CD14-positive monocyte (primary cell): ENCODE results near the gene BICDL1. TPM values are rescaled to one million over a fixed set of nuclear protein-coding genes. Genes with fewer than 3 reads are reported as not detected.

ENCODE experiments used
- DNase-seq, 3 donors: peaks; one replicate each; pipeline ENCODE4 v3.0.0-alpha.2; 2011 to 2022
- H2AFZ ChIP-seq: 2 replicates; pipeline ENCODE4 v1.6.0; 2012; ENCODE audit warnings: mild to moderate bottlenecking, low read depth, low read length, inconsistent platforms; ENCODE audit not compliant: insufficient read depth, poor library complexity, severe bottlenecking
- H3K27ac ChIP-seq, 2 donors: 1 replicate in 1 of 2; 2 replicates in 1 of 2; pipeline ENCODE4 v1.5.1; 2012 to 2013; ENCODE audit warnings: low read length in 2 of 2, control low read depth in 1 of 2, inconsistent platforms in 1 of 2, low read depth in 1 of 2, mild to moderate bottlenecking in 1 of 2
- H3K27me3 ChIP-seq, 2 donors: one replicate each; pipeline versions ENCODE4 v1.6.0 to v1.6.1; 2011 to 2013; ENCODE audit warnings: low read length in 2 of 2; ENCODE audit not compliant: control insufficient read depth in 2 of 2, insufficient read depth in 2 of 2
- H3K36me3 ChIP-seq, 2 donors: replicated peaks in 1 of 2; 1 replicate in 1 of 2; 2 replicates in 1 of 2; pipeline versions ENCODE4 v1.5.1 to v1.6.1; 2012 to 2013; ENCODE audit warnings: low read length in 2 of 2, control low read depth in 1 of 2, inconsistent platforms in 1 of 2, mild to moderate bottlenecking in 1 of 2; ENCODE audit not compliant: insufficient read depth in 2 of 2, control insufficient read depth in 1 of 2
- H3K4me1 ChIP-seq, 2 donors: 1 replicate in 1 of 2; 2 replicates in 1 of 2; pipeline versions ENCODE4 v1.5.1 to v1.6.1; 2012 to 2013; ENCODE audit warnings: low read length in 2 of 2, control low read depth in 1 of 2, inconsistent platforms in 1 of 2, mild to moderate bottlenecking in 1 of 2, moderate library complexity in 1 of 2; ENCODE audit not compliant: insufficient read depth in 2 of 2, control insufficient read depth in 1 of 2
- H3K4me2 ChIP-seq: replicated peaks from 2 replicates; pipeline ENCODE3; 2012; ENCODE audit warnings: low read length, moderate library complexity, mild to moderate bottlenecking; ENCODE audit not compliant: poor library complexity, severe bottlenecking; ENCODE audit errors: extremely low read depth
- H3K4me3 ChIP-seq, 3 experiments: fragments of 200-600 bp in 1 of 3; sonication (generic) in 1 of 3; replicated peaks in 1 of 3; 1 replicate in 2 of 3; 2 replicates in 1 of 3; pipeline ENCODE4 v1.5.1; 2011 to 2013; ENCODE audit warnings: low read length in 3 of 3, mild to moderate bottlenecking in 3 of 3, control low read depth in 2 of 3, low read depth in 2 of 3, inconsistent platforms in 1 of 3, moderate library complexity in 1 of 3
- H3K79me2 ChIP-seq: 2 replicates; pipeline ENCODE4 v1.6.0; 2012; ENCODE audit warnings: mild to moderate bottlenecking, control low read depth, inconsistent platforms, low read length, moderate library complexity; ENCODE audit not compliant: insufficient read depth
- H3K9ac ChIP-seq: 2 replicates; pipeline ENCODE4 v1.6.0; 2017; ENCODE audit warnings: low read length, mild to moderate bottlenecking; ENCODE audit not compliant: insufficient read depth, poor library complexity, severe bottlenecking
- H3K9me3 ChIP-seq, 2 donors: replicated peaks in 1 of 2; 1 replicate in 1 of 2; 2 replicates in 1 of 2; pipeline versions ENCODE4 v1.5.1 to v1.6.1; 2012 to 2013; ENCODE audit warnings: low read length in 2 of 2, control low read depth in 1 of 2; ENCODE audit not compliant: control insufficient read depth in 1 of 2, insufficient read depth in 1 of 2
- H4K20me1 ChIP-seq: 2 replicates; pipeline ENCODE4 v1.6.0; 2012; ENCODE audit warnings: mild to moderate bottlenecking, low read length, control low read depth, moderate library complexity; ENCODE audit not compliant: insufficient read depth
- H3K27ac Mint-ChIP-seq, 7 donors: one replicate each; pipeline ENCODE4 v1.8.0; 2020; ENCODE audit warnings: mild to moderate bottlenecking in 7 of 7, mixed read lengths in 7 of 7, moderate library complexity in 6 of 7, inconsistent platforms in 2 of 7
- H3K27me3 Mint-ChIP-seq, 3 donors: one replicate each; pipeline ENCODE4 v1.8.0; 2021 to 2022; ENCODE audit warnings: low read depth in 3 of 3, mild to moderate bottlenecking in 3 of 3, mixed read lengths in 3 of 3, moderate library complexity in 3 of 3, inconsistent platforms in 1 of 3
- H3K36me3 Mint-ChIP-seq, 2 donors: one replicate each; pipeline ENCODE4 v1.8.0; 2020; ENCODE audit warnings: mixed read lengths in 2 of 2, inconsistent platforms in 1 of 2, mild to moderate bottlenecking in 1 of 2
- H3K4me1 Mint-ChIP-seq: one replicate; pipeline ENCODE4 v1.8.0; 2020; ENCODE audit warnings: mild to moderate bottlenecking, mixed read lengths
- H3K4me3 Mint-ChIP-seq, 2 donors: one replicate each; pipeline ENCODE4 v1.8.0; 2020; ENCODE audit warnings: mild to moderate bottlenecking in 2 of 2, mixed read lengths in 2 of 2, moderate library complexity in 1 of 2
- H3K9me3 Mint-ChIP-seq, 7 donors: one replicate each; pipeline ENCODE4 v1.8.0; 2020 to 2022; ENCODE audit warnings: mixed read lengths in 7 of 7, mild to moderate bottlenecking in 6 of 7, moderate library complexity in 6 of 7, inconsistent platforms in 2 of 7
- WGBS: methylation state at CpG from one replicate; pipeline ENCODE4 v1.1.5; 2013; ENCODE audit warnings: missing lambda C conversion rate; ENCODE audit not compliant: insufficient coverage; 5-methylcytosine and 5-hydroxymethylcytosine counted together
- intact Hi-C, 2 donors: fragments of 100-400 bp; cut with micrococcal nuclease; formaldehyde crosslinking; loops; one replicate each; pipeline versions ENCODE4 v1.15.0 to v1.15.1; 2023
- polyA plus RNA-seq, 3 donors: library from polyadenylated mRNA; depleted of rRNA in 1 of 3; unstranded in 2 of 3; stranded (reverse) in 1 of 3; fragments of 300-500 nt in 2 of 3; fragments of >200 nt in 1 of 3; fragmentation: Illumina TruSeq in 2 of 3; gene quantifications; 1 replicate in 2 of 3; 2 replicates in 1 of 3; pipeline ENCODE4 v1.2.3, GENCODE V29; 2012 to 2021
- TF ChIP-seq, protein P1 (sequence below): fragments of 200-600 bp; IDR thresholded peaks from one replicate; pipeline ENCODE4 v1.8.0; 2022; ENCODE audit warnings: antibody characterized with exemption, mild to moderate bottlenecking

Gene BICDL1
- polyA plus RNA-seq, 3 donors = 0.13 TPM; not detected in 2

- Histone ChIP-seq H3K27ac (no peak overlapping the region), H3K36me3 (no peaks in the 10 kb centered on the region), H3K79me2 (no peaks in the 10 kb centered on the region), H3K4me3 (no peak overlapping the region), H3K4me2 (no peak overlapping the region), H3K9me3 (no peaks in the 10 kb centered on the region), H2AFZ (no peak overlapping the region), H3K4me1 (no peaks in the 10 kb centered on the region), H3K27me3 (no peaks in the 10 kb centered on the region), H4K20me1 (no peaks in the 10 kb centered on the region), H3K9ac (no peak overlapping the region)
- no peak for DNase-seq
- intact Hi-C loops = no loop called here
- WGBS = 82% methylated on average over 8 of the region's 10 CpGs
- no peaks in the 10 kb centered on the region for H3K4me1 Mint-ChIP-seq
- H3K27me3 Mint-ChIP-seq = peaks cover 3 to 8% (median 5%) of the 10 kb centered on the region in 3 donors
- H3K36me3 Mint-ChIP-seq = no peaks in the 10 kb centered on the region
- H3K4me3 Mint-ChIP-seq = no peak overlapping the region
- H3K27ac Mint-ChIP-seq = no peak overlapping the region
- TF ChIP-seq, protein P1, sequence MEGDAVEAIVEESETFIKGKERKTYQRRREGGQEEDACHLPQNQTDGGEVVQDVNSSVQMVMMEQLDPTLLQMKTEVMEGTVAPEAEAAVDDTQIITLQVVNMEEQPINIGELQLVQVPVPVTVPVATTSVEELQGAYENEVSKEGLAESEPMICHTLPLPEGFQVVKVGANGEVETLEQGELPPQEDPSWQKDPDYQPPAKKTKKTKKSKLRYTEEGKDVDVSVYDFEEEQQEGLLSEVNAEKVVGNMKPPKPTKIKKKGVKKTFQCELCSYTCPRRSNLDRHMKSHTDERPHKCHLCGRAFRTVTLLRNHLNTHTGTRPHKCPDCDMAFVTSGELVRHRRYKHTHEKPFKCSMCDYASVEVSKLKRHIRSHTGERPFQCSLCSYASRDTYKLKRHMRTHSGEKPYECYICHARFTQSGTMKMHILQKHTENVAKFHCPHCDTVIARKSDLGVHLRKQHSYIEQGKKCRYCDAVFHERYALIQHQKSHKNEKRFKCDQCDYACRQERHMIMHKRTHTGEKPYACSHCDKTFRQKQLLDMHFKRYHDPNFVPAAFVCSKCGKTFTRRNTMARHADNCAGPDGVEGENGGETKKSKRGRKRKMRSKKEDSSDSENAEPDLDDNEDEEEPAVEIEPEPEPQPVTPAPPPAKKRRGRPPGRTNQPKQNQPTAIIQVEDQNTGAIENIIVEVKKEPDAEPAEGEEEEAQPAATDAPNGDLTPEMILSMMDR = no peak
- H3K9me3 Mint-ChIP-seq = peaks cover 0 to 4% (median 0%) of the 10 kb centered on the region in 7 donors
Measured at GRCh38 chr12:119949145-119949544, 39.9 kb upstream of the BICDL1 start.

- H3K79me2 ChIP-seq = no peaks in the 10 kb centered on the region
- H3K27ac Mint-ChIP-seq = no peak overlapping the region
- no peak overlapping the region for H3K4me3 ChIP-seq
- intact Hi-C loops = no loop called here
- no peak overlapping the region for H3K9ac ChIP-seq
- H3K27ac ChIP-seq = no peak overlapping the region
- no peak overlapping the region for H3K4me2 ChIP-seq
- H3K9me3 Mint-ChIP-seq = peaks cover 0 to 5% (median 0%) of the 10 kb centered on the region in 7 donors
- H3K4me3 Mint-ChIP-seq = no peak overlapping the region
- no peaks in the 10 kb centered on the region for H3K9me3 ChIP-seq
- no peak overlapping the region for H2AFZ ChIP-seq
- no peaks in the 10 kb centered on the region for H3K27me3 ChIP-seq
- H3K4me1 Mint-ChIP-seq = no peaks in the 10 kb centered on the region
- no peaks in the 10 kb centered on the region for H3K36me3 ChIP-seq
- no peaks in the 10 kb centered on the region for H3K4me1 ChIP-seq
- no peaks in the 10 kb centered on the region for H3K36me3 Mint-ChIP-seq
- TF ChIP-seq, protein P1 = no peak
- no peak for DNase-seq
- H3K27me3 Mint-ChIP-seq = peaks cover 3 to 8% (median 5%) of the 10 kb centered on the region in 3 donors
- H4K20me1 ChIP-seq = no peaks in the 10 kb centered on the region
- WGBS = no CpG with 5 or more reads among the region's 4 CpGs
Measured at GRCh38 chr12:119949594-119949993, 39.4 kb upstream of the BICDL1 start.
